Muscle of leg (tissue), 11 donors: ENCODE results near the gene SLC51B. TPM values are rescaled to one million over a fixed set of nuclear protein-coding genes. Genes with fewer than 3 reads are reported as not detected.
A peak's percentile ranks its signal among the peaks of the same experiment; 100 is the strongest.
"Not testable (repeated sequence)": the region's sequence is repeated elsewhere in the genome, so short reads cannot be mapped to it uniquely, and the experiment has no call there.

Source experiments
- DNase-seq: peaks from one replicate; pipeline ENCODE4 v3.0.0; 2013
- H3K27ac ChIP-seq: one replicate; pipeline ENCODE4 v1.5.1; 2013; ENCODE audit warnings: mild to moderate bottlenecking, low read length, control low read depth
- H3K27me3 ChIP-seq: one replicate; pipeline ENCODE4 v1.6.1; 2013; ENCODE audit warnings: low read length; ENCODE audit not compliant: control insufficient read depth, insufficient read depth
- H3K36me3 ChIP-seq: one replicate; pipeline ENCODE4 v1.6.1; 2013; ENCODE audit warnings: low read length; ENCODE audit not compliant: control insufficient read depth, insufficient read depth
- H3K4me1 ChIP-seq: one replicate; pipeline ENCODE4 v1.6.1; 2013; ENCODE audit warnings: low read length; ENCODE audit not compliant: control insufficient read depth, insufficient read depth
- H3K4me3 ChIP-seq: one replicate; pipeline ENCODE4 v1.5.1; 2013; ENCODE audit warnings: low read length, control low read depth
- H3K9me3 ChIP-seq: replicated peaks from 2 replicates; pipeline ENCODE4 v1.6.1; 2013; ENCODE audit warnings: low read depth, low read length; ENCODE audit not compliant: control insufficient read depth
- WGBS: methylation state at CpG from one replicate; pipeline ENCODE4 v1.1.5; 2013; ENCODE audit warnings: missing lambda C conversion rate; ENCODE audit not compliant: insufficient coverage; 5-methylcytosine and 5-hydroxymethylcytosine counted together
- polyA plus RNA-seq, 8 donors: library from polyadenylated mRNA; unstranded; fragments of 120-200 nt; gene quantifications; one replicate each; pipeline versions ENCODE4 v1.2.1 to v1.2.3, GENCODE V29; 2013; ENCODE audit warnings: inconsistent platforms in 1 of 8, low replicate concordance in 1 of 8; ENCODE audit not compliant: insufficient read length in 8 of 8, insufficient read depth in 1 of 8
- total RNA-seq: library from RNA; stranded (reverse); fragments of 120-200 nt; gene quantifications from one replicate; pipeline ENCODE4 v1.2.4, GENCODE V29; 2013

The SLC51B gene
- total and polyA plus RNA-seq, 9 donors: 0.71 to 3.0 (median 1.5) TPM

DNA sequence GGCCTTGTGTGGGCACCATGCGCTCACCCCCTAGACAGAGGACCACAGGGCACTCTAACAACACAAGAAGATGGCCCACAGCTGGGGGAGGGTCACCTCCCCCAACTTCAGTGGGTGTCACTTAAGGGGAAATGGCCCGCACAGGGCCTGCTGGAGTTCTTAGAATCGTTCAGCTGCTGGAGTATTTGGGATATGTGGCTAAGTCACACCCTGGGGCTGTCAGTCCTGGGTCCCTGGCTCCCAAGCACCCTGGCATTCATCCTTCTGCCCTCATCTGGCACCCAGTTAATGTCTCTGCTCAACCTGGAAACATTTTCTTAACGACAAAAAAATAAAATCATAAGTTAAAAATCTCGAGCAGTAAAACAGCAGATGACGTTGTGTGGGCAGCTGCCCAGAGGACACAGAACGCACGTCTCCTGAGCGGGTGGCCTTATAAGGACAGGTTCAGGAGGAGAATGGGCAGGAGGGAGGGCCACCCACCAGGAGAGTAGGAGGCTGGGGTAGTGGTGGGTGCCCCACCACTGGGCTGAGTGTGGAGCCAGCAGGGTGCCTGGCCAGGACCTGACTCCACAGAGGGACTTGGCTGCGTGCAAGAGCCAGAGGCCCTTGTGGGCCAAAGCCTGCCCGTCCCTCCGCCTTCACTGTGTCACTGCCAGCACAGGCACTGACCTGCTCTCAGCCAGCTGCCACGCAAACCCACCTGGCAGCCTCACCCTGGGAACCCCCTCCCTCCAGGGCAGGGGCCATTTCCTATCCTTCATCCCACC is 42.9 kb downstream of the SLC51B start:
- Histone ChIP-seq H3K4me3 (no peak overlapping the region), H3K4me1 (peaks cover 47% of the 10 kb centered on the region), H3K36me3 (peaks cover 3% of the 10 kb centered on the region), H3K9me3 (no peaks in the 10 kb centered on the region), H3K27ac (peak overlapping the region; percentile 45), H3K27me3 (peaks cover 4% of the 10 kb centered on the region)
- 62% methylated on average over 8 of the region's 13 CpGs for WGBS
- DNase-seq: peak; percentile 63

DNA sequence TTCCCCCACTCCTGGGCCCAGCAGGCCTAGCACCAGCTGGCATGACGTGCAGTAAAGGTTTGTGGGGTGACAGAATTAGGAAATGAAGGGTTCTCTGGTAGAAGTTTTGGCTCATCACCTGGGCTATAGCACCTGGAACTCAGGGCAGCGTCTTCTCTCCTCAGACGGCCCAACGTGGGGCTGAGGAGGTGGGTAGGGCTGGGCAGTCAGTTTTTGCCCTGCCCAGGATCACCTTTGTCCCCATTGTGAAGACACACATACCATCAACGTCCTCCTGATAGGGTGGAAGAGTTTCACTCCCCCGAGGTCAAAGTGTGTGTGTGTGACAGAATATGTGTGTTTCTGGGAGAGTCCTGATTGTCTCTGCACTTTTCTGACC is 43.4 kb downstream of the SLC51B start:
- Histone ChIP-seq H3K36me3 (peaks cover 3% of the 10 kb centered on the region), H3K4me1 (peaks cover 43% of the 10 kb centered on the region), H3K27me3 (peaks cover 3% of the 10 kb centered on the region), H3K9me3 (no peaks in the 10 kb centered on the region), H3K27ac (peak overlapping the region; percentile 45), H3K4me3 (no peak overlapping the region)
- no CpG with 5 or more reads among the region's 6 CpGs for WGBS
- no peak for DNase-seq

GRCh38 chr15:65089206-65089824 is 44.1 kb downstream of the SLC51B start:
- peaks cover 43% of the 10 kb centered on the region for H3K4me1 ChIP-seq
- WGBS: 100% methylated on average over 1 of the region's 5 CpGs
- no peak for DNase-seq
- no peaks in the 10 kb centered on the region for H3K9me3 ChIP-seq
- H3K4me3 ChIP-seq: no peak overlapping the region
- H3K36me3 ChIP-seq: peaks cover 3% of the 10 kb centered on the region
- peaks cover 3% of the 10 kb centered on the region for H3K27me3 ChIP-seq
- no peak overlapping the region for H3K27ac ChIP-seq

DNA sequence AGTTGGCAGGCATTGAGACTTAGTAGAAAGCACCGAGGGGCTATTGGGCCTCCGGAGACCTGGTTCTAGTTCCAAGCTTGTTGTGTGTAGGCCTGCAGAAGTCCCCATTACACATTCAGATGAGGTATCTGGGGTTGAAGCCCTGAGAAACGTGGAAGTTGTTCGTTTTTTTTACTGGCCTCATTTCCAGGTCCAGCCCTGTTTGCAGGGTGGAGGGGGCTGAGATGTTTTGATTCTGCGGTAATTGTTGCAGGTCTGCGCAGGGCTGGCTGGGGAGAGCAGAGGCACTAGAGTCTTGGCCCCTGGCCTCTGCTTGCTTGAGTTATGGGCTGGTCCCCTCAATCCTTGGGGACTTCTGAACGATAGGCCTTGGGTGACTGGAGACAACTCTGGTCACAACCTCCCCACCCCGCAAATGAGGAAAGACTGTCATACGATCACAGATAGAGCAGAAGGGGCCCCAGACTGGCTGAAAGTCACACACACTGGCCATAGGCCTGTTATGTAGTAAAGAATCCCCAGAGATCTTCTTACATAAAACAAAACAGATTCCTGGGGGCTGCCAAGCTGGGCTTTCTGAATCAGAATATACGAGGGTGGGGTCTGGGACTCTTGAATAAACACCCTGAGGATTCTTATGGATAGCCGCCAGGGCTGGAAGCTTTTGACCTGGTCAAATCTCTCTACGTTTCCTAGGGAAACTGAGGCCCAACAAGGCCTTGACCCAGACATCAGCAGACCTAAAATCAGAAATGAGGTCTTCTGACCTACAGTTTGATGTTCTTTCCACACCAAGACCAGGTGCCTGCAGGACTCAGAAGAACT is 47.0 kb downstream of the SLC51B start:
- no peaks in the 10 kb centered on the region for H3K9me3 ChIP-seq
- peaks cover 20% of the 10 kb centered on the region for H3K36me3 ChIP-seq
- WGBS: 43% methylated on average over 5 of the region's 12 CpGs
- H3K4me3 ChIP-seq: no peak overlapping the region
- peaks cover 34% of the 10 kb centered on the region for H3K4me1 ChIP-seq
- H3K27ac ChIP-seq: peak overlapping the region; percentile 24
- DNase-seq: peak; percentile 68
- H3K27me3 ChIP-seq: no peaks in the 10 kb centered on the region

GRCh38 chr15:65092911-65093792 is 48.0 kb downstream of the SLC51B start:
- no peak overlapping the region for H3K27ac ChIP-seq
- H3K4me1 ChIP-seq: peaks cover 24% of the 10 kb centered on the region
- WGBS: 94% methylated on average over 14 of the region's 17 CpGs
- peaks cover 30% of the 10 kb centered on the region for H3K36me3 ChIP-seq
- no peak overlapping the region for H3K4me3 ChIP-seq
- H3K27me3 ChIP-seq: no peaks in the 10 kb centered on the region
- no peaks in the 10 kb centered on the region for H3K9me3 ChIP-seq
- no peak for DNase-seq

- not testable (repeated sequence) for H3K4me3 ChIP-seq, H3K27ac ChIP-seq, DNase-seq, H3K9me3 ChIP-seq, H3K27me3 ChIP-seq
- Histone ChIP-seq H3K4me1 (peaks cover 19% of the 10 kb centered on the region), H3K36me3 (peaks cover 36% of the 10 kb centered on the region)
- WGBS: 93% methylated on average over 12 of the region's 13 CpGs
Observed at GRCh38 chr15:65093793-65094170, 48.6 kb downstream of the SLC51B start.

DNA sequence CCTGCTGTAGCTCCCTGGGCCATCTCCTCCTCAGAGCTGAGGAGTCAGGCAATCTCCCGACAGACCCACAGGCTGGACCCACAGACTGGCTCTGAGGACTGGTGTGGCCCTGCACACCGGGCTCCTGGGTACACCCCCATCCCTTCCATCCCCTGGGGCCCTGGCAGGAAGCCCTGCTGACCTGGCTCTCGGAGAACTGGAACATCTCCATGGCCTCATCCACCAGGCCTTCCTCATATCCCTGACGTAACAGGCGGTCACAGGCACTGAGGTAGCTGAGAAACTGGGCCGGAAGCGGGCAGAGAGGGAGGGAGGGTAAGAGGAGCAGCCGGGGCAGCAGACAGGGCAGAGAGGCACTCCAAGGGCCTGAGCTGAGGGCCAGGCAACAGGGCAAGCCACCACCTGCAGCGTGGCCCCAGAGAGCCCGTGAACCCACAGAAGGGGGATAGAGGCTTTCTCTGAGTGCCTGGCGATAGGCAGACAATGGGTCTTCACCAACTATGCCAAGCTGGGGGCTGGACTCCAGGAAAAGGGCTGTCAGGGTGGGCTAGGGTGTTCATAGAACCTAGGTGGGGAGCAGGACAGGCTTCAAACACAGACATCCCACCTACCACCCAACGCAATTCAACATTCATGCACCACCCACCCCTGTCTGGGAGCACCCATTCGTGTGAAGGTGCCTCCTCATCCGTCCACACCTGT is 49.3 kb downstream of the SLC51B start:
- 91% methylated on average over 9 of the region's 14 CpGs for whole genome bisulfite sequencing
- Histone ChIP-seq H3K4me3 (no peak overlapping the region), H3K4me1 (peaks cover 12% of the 10 kb centered on the region), H3K27ac (no peak overlapping the region), H3K36me3 (peaks cover 43% of the 10 kb centered on the region), H3K9me3 (no peaks in the 10 kb centered on the region), H3K27me3 (no peaks in the 10 kb centered on the region)
- no peak for DNase-seq

- Histone ChIP-seq H3K4me3 (no peak overlapping the region), H3K9me3 (no peaks in the 10 kb centered on the region), H3K36me3 (peaks cover 48% of the 10 kb centered on the region), H3K27ac (no peak overlapping the region), H3K27me3 (no peaks in the 10 kb centered on the region), H3K4me1 (peaks cover 12% of the 10 kb centered on the region)
- whole genome bisulfite sequencing: 54% methylated on average over 3 of the region's 5 CpGs
- DNase-seq: no peak
Observed at GRCh38 chr15:65095011-65095746, 50.0 kb downstream of the SLC51B start.

DNA sequence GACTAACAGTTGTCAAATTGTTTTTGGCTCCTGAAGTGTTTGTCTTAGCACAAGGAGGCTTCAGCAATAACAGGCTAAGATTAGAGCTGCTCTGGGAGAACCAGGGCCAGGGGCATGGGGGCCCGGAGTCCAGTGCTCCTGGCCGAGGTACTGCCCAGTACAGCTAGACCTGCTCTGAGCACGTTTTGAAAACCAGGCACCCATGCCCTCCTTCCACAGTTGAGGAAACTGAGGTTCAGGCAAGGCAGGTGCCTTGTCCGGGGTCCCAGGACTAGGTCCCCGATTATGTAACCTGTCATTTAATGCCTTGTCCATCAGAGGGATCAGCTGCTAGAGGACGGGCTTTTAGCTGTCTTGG is 50.5 kb downstream of the SLC51B start:
- WGBS: 77% methylated on average over 6 of the region's 6 CpGs

More for the DNA sequence above, 50.5 kb downstream of the SLC51B start:
- no peak for DNase-seq
- peaks cover 54% of the 10 kb centered on the region for H3K36me3 ChIP-seq
- H3K9me3 ChIP-seq: no peaks in the 10 kb centered on the region
- no peaks in the 10 kb centered on the region for H3K27me3 ChIP-seq
- H3K4me3 ChIP-seq: no peak overlapping the region
- peaks cover 12% of the 10 kb centered on the region for H3K4me1 ChIP-seq
- no peak overlapping the region for H3K27ac ChIP-seq
